GM23248 (cell line): ENCODE measurements around the gene TUBB1.

Experiments used
- EZH2 ChIP-seq: fragments of 200-600 bp; sonication (generic); IDR thresholded peaks from 2 replicates; pipeline ENCODE4 v1.6.1; 2018; ENCODE audit warnings: antibody characterized with exemption, mild to moderate bottlenecking; ENCODE audit not compliant: insufficient read depth, poor library complexity, severe bottlenecking
- EZH2phosphoT487 ChIP-seq: fragments of 200-600 bp; sonication (generic); IDR thresholded peaks from 2 replicates; pipeline ENCODE4 v1.6.1; 2018; ENCODE audit warnings: antibody characterized with exemption, moderate library complexity, mild to moderate bottlenecking, low read depth; ENCODE audit not compliant: insufficient read depth

DNA sequence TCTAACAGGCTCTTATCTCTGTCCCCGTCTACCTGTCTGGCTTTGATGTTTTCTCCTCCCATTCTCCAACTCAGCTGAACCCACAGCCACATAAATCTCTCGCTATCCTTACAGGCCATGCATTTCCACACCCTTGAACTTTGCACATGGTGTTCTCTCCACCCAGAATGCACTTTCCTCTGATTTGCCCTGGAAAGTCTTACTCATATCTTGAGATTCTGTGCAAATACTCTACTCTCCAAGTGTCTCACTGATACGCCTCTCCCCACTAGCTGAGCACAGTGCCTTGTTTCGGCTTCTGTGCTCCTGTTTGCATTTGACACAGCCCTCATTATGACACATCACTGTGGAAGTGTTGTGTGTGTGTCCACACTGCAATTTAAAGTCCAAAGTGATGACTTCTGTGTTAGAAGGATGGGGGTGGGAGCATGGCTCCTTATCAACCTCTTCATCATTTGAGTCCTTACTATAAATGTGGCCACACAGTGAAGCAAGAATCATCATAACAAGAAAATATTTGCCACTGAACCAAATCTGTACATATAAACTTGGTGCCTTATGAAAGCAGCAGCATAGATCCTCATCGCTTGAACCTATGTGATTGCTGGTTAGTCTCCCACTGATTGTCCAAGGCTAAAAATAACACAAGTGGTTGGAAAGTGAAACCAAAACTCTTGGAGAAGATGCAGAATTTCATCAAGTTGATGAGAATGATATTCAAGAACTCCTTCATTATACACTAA lies 28.9 kb downstream of the TUBB1 start:
- TF ChIP-seq EZH2 (no peak), EZH2phosphoT487 (no peak)
